Body of pancreas (tissue), 4 donors: Measurements from ENCODE around the gene UXS1. TPM values are rescaled to one million over a fixed set of nuclear protein-coding genes. Genes with fewer than 3 reads are reported as not detected.

ENCODE experiments used
- ATAC-seq: fragments of 150-250 bp; one replicate; pipeline ENCODE4 v1.9.1; 2016
- DNase-seq, 4 donors: peaks; one replicate each; pipeline ENCODE4 v3.0.0-alpha.2; 2019
- H3K27ac ChIP-seq, 4 donors: fragments of 200-600 bp; sonication (generic); 1 replicate in 3 of 4; 2 replicates in 1 of 4; pipeline versions ENCODE4 v1.5.1 to v1.6.1; 2016 to 2019; ENCODE audit warnings: mild to moderate bottlenecking in 1 of 4, mixed read lengths in 1 of 4, moderate library complexity in 1 of 4
- H3K27me3 ChIP-seq, 2 donors: fragments of 200-600 bp; sonication (generic); one replicate each; pipeline ENCODE4 v1.6.0; 2016; ENCODE audit warnings: mild to moderate bottlenecking in 1 of 2
- H3K36me3 ChIP-seq, 2 donors: fragments of 200-600 bp; sonication (generic); replicated peaks in 1 of 2; 2 replicates each; pipeline ENCODE4 v1.5.1; 2016; ENCODE audit warnings: low read depth in 2 of 2; ENCODE audit not compliant: insufficient read depth in 1 of 2
- H3K4me1 ChIP-seq: fragments of 200-600 bp; sonication (generic); one replicate; pipeline ENCODE4 v1.6.0; 2016
- H3K4me3 ChIP-seq, 2 donors: fragments of 200-600 bp; sonication (generic); 1 replicate in 1 of 2; 2 replicates in 1 of 2; pipeline ENCODE4 v1.5.1; 2016 to 2019
- H3K9me3 ChIP-seq, 3 donors: fragments of 200-600 bp; sonication (generic); 1 replicate in 2 of 3; 2 replicates in 1 of 3; pipeline ENCODE4 v1.5.1; 2016
- CTCF ChIP-seq, 7 experiments: fragments of 450-650 bp in 4 of 7; fragments of 200-600 bp in 3 of 7; sonication (generic) in 3 of 7; IDR thresholded peaks; one replicate each; pipeline ENCODE4 v1.5.1; 2016 to 2019; ENCODE audit warnings: antibody characterized with exemption in 7 of 7
- POLR2A ChIP-seq, 3 donors: fragments of 450-650 bp; IDR thresholded peaks; one replicate each; pipeline ENCODE4 v1.6.1; 2016; ENCODE audit warnings: antibody characterized with exemption in 3 of 3, mild to moderate bottlenecking in 2 of 3
- WGBS, 2 donors: methylation state at CpG; one replicate each; pipeline ENCODE4 v1.1.5; 2017; 5-methylcytosine and 5-hydroxymethylcytosine counted together
- intact Hi-C: fragments of 100-400 bp; cut with DNase I; formaldehyde crosslinking; loops from one replicate; pipeline ENCODE4 v1.15.1; 2023
- total RNA-seq, 2 donors: library from RNA; depleted of rRNA; stranded (reverse); fragments of >200 nt; gene quantifications; one replicate each; pipeline ENCODE4 v1.1.0, GENCODE V29; 2016

Gene UXS1
- total RNA-seq, 2 donors from 2014 or later = 15.8 to 33.6 TPM

- Histone ChIP-seq H3K9me3 (peaks cover 0 to 5% (median 0%) of the 10 kb centered on the region in 3 donors), H3K27me3 (no peaks in the 10 kb centered on the region), H3K36me3 (peaks cover 0 to 2% of the 10 kb centered on the region in 2 donors), H3K27ac (no peak overlapping the region), H3K4me1 (peaks cover 11% of the 10 kb centered on the region), H3K4me3 (no peak overlapping the region)
- TF ChIP-seq POLR2A (IDR thresholded peaks at IDR 0.05) (no peak), CTCF (IDR thresholded peaks at IDR 0.05) (no peak)
- ATAC-seq = no peak
- DNase-seq = no peak
- intact Hi-C loops = no loop called here
- 89% methylated on average over 4 of the region's 4 CpGs for WGBS, 2 donors
Measured at GRCh38 chr2:106158131-106158530, 36.0 kb downstream of the UXS1 start.

- no peak for TF ChIP-seq CTCF (IDR thresholded peaks at IDR 0.05)
- no peak for TF ChIP-seq POLR2A (IDR thresholded peaks at IDR 0.05)
- DNase-seq = no peak
- H3K27me3 ChIP-seq = no peaks in the 10 kb centered on the region
- H3K4me3 ChIP-seq = no peak overlapping the region
- H3K27ac ChIP-seq = no peak overlapping the region
- ATAC-seq = no peak
- peaks cover 0 to 2% of the 10 kb centered on the region in 2 donors for H3K36me3 ChIP-seq
- peaks cover 11% of the 10 kb centered on the region for H3K4me1 ChIP-seq
- H3K9me3 ChIP-seq = peaks cover 0 to 5% (median 0%) of the 10 kb centered on the region in 3 donors
- intact Hi-C loops = no loop called here
- WGBS, 2 donors = 86 to 90% methylated on average over 3 of the region's 3 CpGs
Measured at GRCh38 chr2:106157416-106157815, 36.7 kb downstream of the UXS1 start.

GRCh38 chr2:106156305-106157296, 37.5 kb downstream of the UXS1 start:
- Histone ChIP-seq H3K9me3 (peaks cover 0 to 5% (median 0%) of the 10 kb centered on the region in 3 donors), H3K4me1 (peaks cover 8% of the 10 kb centered on the region), H3K36me3 (peaks cover 0 to 2% of the 10 kb centered on the region in 2 donors), H3K27me3 (no peaks in the 10 kb centered on the region), H3K4me3 (no peak overlapping the region), H3K27ac (no peak overlapping the region)
- DNase-seq = no peak
- no peak for ATAC-seq
- WGBS, 2 donors = 90 to 92% methylated on average over 10 of the region's 10 CpGs
- TF ChIP-seq CTCF (IDR thresholded peaks at IDR 0.05) (no peak), POLR2A (IDR thresholded peaks at IDR 0.05) (no peak)
- intact Hi-C loops = no loop called here

DNA sequence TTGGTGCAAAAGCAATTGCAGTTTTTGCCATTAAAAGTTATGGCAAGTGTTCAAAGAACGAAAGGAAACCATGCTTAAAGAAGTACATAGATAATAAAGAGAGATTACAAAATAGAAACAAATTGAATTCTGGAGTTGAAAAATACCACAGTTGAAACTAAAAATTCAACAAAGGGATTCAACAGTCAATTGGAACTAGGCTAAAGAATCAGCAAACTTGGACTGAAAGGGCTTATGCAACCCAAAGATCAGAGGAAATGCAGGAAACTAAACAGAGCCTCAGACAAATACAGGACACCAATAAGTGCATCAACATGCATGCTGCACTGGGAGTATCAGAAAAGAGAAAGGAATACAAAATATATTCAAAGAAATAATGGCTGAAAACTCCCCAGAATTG, 40.3 kb downstream of the UXS1 start:
- ATAC-seq = no peak

More for the DNA sequence above, 40.3 kb downstream of the UXS1 start:
- H3K27me3 ChIP-seq = no peaks in the 10 kb centered on the region
- no peak overlapping the region for H3K4me3 ChIP-seq
- TF ChIP-seq CTCF (IDR thresholded peaks at IDR 0.05) (no peak), POLR2A (IDR thresholded peaks at IDR 0.05) (no peak)
- no peaks in the 10 kb centered on the region for H3K4me1 ChIP-seq
- intact Hi-C loops = no loop called here
- peaks cover 0 to 5% (median 0%) of the 10 kb centered on the region in 3 donors for H3K9me3 ChIP-seq
- H3K27ac ChIP-seq = no peak overlapping the region
- WGBS, 2 donors = 83 to 87% methylated on average over 1 of the region's 1 CpG
- peaks cover 0 to 2% of the 10 kb centered on the region in 2 donors for H3K36me3 ChIP-seq
- DNase-seq = no peak
